PC-9 (cell line): ENCODE data around the gene RELB. TPM values are rescaled to one million over a fixed set of nuclear protein-coding genes. Genes with fewer than 3 reads are reported as not detected.

Experiments
- BruUV-seq: library from RNA; stranded (reverse); fragments of 400-500 nt; replicated peaks from 2 replicates; lab custom pipeline; 2021; lab: Mats Ljungman, UMichigan
- CTCF ChIA-PET: fragments of 300-600 bp; sonication (Branson Sonifier 250); formaldehyde crosslinking; loops from one replicate; lab custom pipeline; 2022; ENCODE audit warnings: antibody characterized with exemption; lab: Charles Lee
- POLR2A ChIA-PET: fragments of 300-600 bp; sonication (Branson Sonifier 250); formaldehyde crosslinking; loops from one replicate; lab custom pipeline; 2022; ENCODE audit warnings: antibody characterized with exemption; ENCODE audit not compliant: unreplicated experiment; lab: Charles Lee
- DNase-seq, 2 experiments: peaks; one replicate each; pipeline versions ENCODE4 v3.0.0 to v3.0.0-alpha.2; 2015 to 2022; ENCODE audit warnings: mixed read lengths in 1 of 2
- H2AFZ ChIP-seq: fragments of 200-600 bp; sonication (generic); 2 replicates; pipeline ENCODE4 v1.8.1; 2017; ENCODE audit warnings: antibody characterized with exemption
- H3F3A ChIP-seq: fragments of 200-600 bp; sonication (generic); 2 replicates; pipeline ENCODE4 v1.8.1; 2017; ENCODE audit warnings: antibody characterized with exemption, mild to moderate bottlenecking, low read depth; ENCODE audit not compliant: insufficient read depth
- H3K27ac ChIP-seq: fragments of 200-600 bp; sonication (generic); 2 replicates; pipeline ENCODE4 v1.6.1; 2016; ENCODE audit warnings: mixed run types
- H3K27me3 ChIP-seq: fragments of 200-600 bp; sonication (generic); 2 replicates; pipeline ENCODE4 v1.6.1; 2016; ENCODE audit warnings: low read depth, mixed run types; ENCODE audit not compliant: insufficient read depth
- H3K36me3 ChIP-seq: fragments of 200-600 bp; sonication (generic); 2 replicates; pipeline ENCODE4 v1.6.1; 2016; ENCODE audit warnings: low read depth, mixed run types
- H3K4me1 ChIP-seq: fragments of 200-600 bp; sonication (generic); replicated peaks from 2 replicates; pipeline ENCODE4 v1.6.1; 2016; ENCODE audit warnings: mixed run types; ENCODE audit not compliant: insufficient read depth
- H3K4me2 ChIP-seq: fragments of 200-600 bp; sonication (generic); 2 replicates; pipeline ENCODE4 v1.6.1; 2017; ENCODE audit warnings: mixed run types
- H3K4me3 ChIP-seq: fragments of 200-600 bp; sonication (generic); 2 replicates; pipeline ENCODE4 v1.6.1; 2016; ENCODE audit warnings: mixed run types
- H3K79me2 ChIP-seq: fragments of 200-600 bp; sonication (generic); 2 replicates; pipeline ENCODE4 v1.6.1; 2017; ENCODE audit warnings: low read depth, mixed run types
- H3K9me2 ChIP-seq: fragments of 200-600 bp; sonication (generic); 2 replicates; pipeline ENCODE4 v1.8.1; 2017; ENCODE audit warnings: mild to moderate bottlenecking; ENCODE audit not compliant: insufficient read depth
- H3K9me3 ChIP-seq: fragments of 200-600 bp; sonication (generic); 2 replicates; pipeline ENCODE4 v1.8.1; 2016; ENCODE audit warnings: low read depth; ENCODE audit not compliant: insufficient read depth
- H4K20me1 ChIP-seq: fragments of 200-600 bp; sonication (generic); 2 replicates; pipeline ENCODE4 v1.8.1; 2017; ENCODE audit not compliant: insufficient read depth
- EZH2 ChIP-seq: fragments of 200-600 bp; sonication (generic); IDR thresholded peaks from 2 replicates; pipeline ENCODE4 v1.8.0; 2017; ENCODE audit warnings: antibody characterized with exemption, low read depth
- intact Hi-C: fragments of 100-400 bp; cut with micrococcal nuclease; formaldehyde crosslinking; loops from one replicate; pipeline ENCODE4 v1.10.0; 2022; ENCODE audit not compliant: unreplicated experiment
- total RNA-seq: library from RNA; stranded (reverse); gene quantifications from 2 replicates; pipeline ENCODE4 v1.2.3, GENCODE V29; 2021
- TF ChIP-seq, protein P1 (sequence below): fragments of 200-600 bp; sonication (generic); conservative IDR thresholded peaks from 2 replicates; pipeline ENCODE4 v1.6.1; 2017; ENCODE audit warnings: mixed run types, antibody characterized with exemption, mild to moderate bottlenecking, moderate library complexity

RELB gene
- total RNA-seq, 1 experiment from 2014 or later = 5.8 TPM

DNA sequence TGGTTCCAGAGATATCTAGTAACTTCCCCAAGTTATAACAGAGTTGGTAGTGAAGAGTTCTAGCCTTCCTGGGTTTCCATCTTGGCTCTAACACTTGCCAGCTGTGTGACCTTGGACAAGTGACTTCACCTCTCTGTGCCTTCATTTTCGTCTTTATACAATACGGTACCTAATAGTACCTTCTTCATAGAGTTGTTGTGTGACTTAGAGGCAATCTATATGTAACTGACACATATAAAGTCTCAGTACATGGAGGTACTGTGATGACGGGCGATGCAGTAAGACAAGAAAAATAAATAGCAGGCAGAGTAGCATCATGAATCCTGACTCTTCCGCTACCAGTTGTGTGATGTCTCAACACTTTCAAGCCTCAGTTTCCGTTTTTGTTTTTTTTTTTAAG is 29.6 kb downstream of the RELB start:
- H3K36me3 ChIP-seq = no peaks in the 10 kb centered on the region
- H3K9me3 ChIP-seq = no peaks in the 10 kb centered on the region
- TF ChIP-seq, protein P1, sequence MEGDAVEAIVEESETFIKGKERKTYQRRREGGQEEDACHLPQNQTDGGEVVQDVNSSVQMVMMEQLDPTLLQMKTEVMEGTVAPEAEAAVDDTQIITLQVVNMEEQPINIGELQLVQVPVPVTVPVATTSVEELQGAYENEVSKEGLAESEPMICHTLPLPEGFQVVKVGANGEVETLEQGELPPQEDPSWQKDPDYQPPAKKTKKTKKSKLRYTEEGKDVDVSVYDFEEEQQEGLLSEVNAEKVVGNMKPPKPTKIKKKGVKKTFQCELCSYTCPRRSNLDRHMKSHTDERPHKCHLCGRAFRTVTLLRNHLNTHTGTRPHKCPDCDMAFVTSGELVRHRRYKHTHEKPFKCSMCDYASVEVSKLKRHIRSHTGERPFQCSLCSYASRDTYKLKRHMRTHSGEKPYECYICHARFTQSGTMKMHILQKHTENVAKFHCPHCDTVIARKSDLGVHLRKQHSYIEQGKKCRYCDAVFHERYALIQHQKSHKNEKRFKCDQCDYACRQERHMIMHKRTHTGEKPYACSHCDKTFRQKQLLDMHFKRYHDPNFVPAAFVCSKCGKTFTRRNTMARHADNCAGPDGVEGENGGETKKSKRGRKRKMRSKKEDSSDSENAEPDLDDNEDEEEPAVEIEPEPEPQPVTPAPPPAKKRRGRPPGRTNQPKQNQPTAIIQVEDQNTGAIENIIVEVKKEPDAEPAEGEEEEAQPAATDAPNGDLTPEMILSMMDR = no peak
- no peak for TF ChIP-seq EZH2
- H3K4me2 ChIP-seq = no peak overlapping the region
- H3K9me2 ChIP-seq = no peaks in the 10 kb centered on the region
- POLR2A ChIA-PET = no interaction called here
- CTCF ChIA-PET = interaction anchor here (0.6 kb wide), 1 partner anchor 185 kb away, joined by 4 read pairs; the partner anchor contains the start of gene NECTIN2
- no TSS peak for BruUV-seq
- H2AFZ ChIP-seq = no peak overlapping the region
- H3K4me1 ChIP-seq = no peaks in the 10 kb centered on the region
- no peak for DNase-seq
- no peak overlapping the region for H3K4me3 ChIP-seq
- no peaks in the 10 kb centered on the region for H3K79me2 ChIP-seq
- no peaks in the 10 kb centered on the region for H4K20me1 ChIP-seq
- no peaks in the 10 kb centered on the region for H3K27me3 ChIP-seq
- intact Hi-C loops = no loop called here
- H3F3A ChIP-seq = peaks cover 5% of the 10 kb centered on the region; the same call in 1 of the 2 replicates
- H3K27ac ChIP-seq = no peak overlapping the region

GRCh38 chr19:45032421-45032820 is 31.2 kb downstream of the RELB start:
- no peaks in the 10 kb centered on the region for H4K20me1 ChIP-seq
- H3K4me3 ChIP-seq = no peak overlapping the region
- H3K36me3 ChIP-seq = no peaks in the 10 kb centered on the region
- no peaks in the 10 kb centered on the region for H3K4me1 ChIP-seq
- H3K9me2 ChIP-seq = no peaks in the 10 kb centered on the region
- intact Hi-C loops = no loop called here
- no peak overlapping the region for H3K27ac ChIP-seq
- no peak overlapping the region for H2AFZ ChIP-seq
- no peak overlapping the region for H3K4me2 ChIP-seq
- POLR2A ChIA-PET = no interaction called here
- CTCF ChIA-PET = no interaction called here
- H3K27me3 ChIP-seq = no peaks in the 10 kb centered on the region
- H3F3A ChIP-seq = peaks cover 14% of the 10 kb centered on the region; the same call in 1 of the 2 replicates
- DNase-seq = no peak
- no peaks in the 10 kb centered on the region for H3K79me2 ChIP-seq
- BruUV-seq = no TSS peak
- TF ChIP-seq, protein P1 = no peak
- no peak for TF ChIP-seq EZH2
- no peaks in the 10 kb centered on the region for H3K9me3 ChIP-seq

- H3K9me2 ChIP-seq = no peaks in the 10 kb centered on the region
- H3F3A ChIP-seq = peaks cover 18% of the 10 kb centered on the region; the same call in 1 of the 2 replicates
- H3K4me2 ChIP-seq = no peak overlapping the region
- H3K27me3 ChIP-seq = no peaks in the 10 kb centered on the region
- H2AFZ ChIP-seq = no peak overlapping the region
- H3K4me3 ChIP-seq = no peak overlapping the region
- peaks cover 19% of the 10 kb centered on the region for H3K79me2 ChIP-seq
- peaks cover 12% of the 10 kb centered on the region for H3K4me1 ChIP-seq
- ChIA-PET POLR2A (no interaction called here), CTCF (interaction anchor here (0.6 kb wide), 1 partner anchor 108 kb away, joined by 6 read pairs; no protein-coding TSS in a partner anchor)
- TF ChIP-seq, protein P1 = no peak
- no peak for TF ChIP-seq EZH2
- intact Hi-C loops = no loop called here
- H3K9me3 ChIP-seq = no peaks in the 10 kb centered on the region
- H3K36me3 ChIP-seq = peaks cover 8% of the 10 kb centered on the region; the same call in 1 of the 2 replicates
- H4K20me1 ChIP-seq = peaks cover 15% of the 10 kb centered on the region
- DNase-seq = no peak
- H3K27ac ChIP-seq = no peak overlapping the region
- BruUV-seq = no TSS peak
Observed at GRCh38 chr19:45035755-45036154, 34.5 kb downstream of the RELB start.
